ENCODE measurements around the gene POLDIP3.
A peak's percentile ranks its signal among the peaks of the same experiment; 100 is the strongest.
"Not testable (repeated sequence)": the region's sequence is repeated elsewhere in the genome, so short reads cannot be mapped to it uniquely, and the experiment has no call there.

POLDIP3 gene

DNA sequence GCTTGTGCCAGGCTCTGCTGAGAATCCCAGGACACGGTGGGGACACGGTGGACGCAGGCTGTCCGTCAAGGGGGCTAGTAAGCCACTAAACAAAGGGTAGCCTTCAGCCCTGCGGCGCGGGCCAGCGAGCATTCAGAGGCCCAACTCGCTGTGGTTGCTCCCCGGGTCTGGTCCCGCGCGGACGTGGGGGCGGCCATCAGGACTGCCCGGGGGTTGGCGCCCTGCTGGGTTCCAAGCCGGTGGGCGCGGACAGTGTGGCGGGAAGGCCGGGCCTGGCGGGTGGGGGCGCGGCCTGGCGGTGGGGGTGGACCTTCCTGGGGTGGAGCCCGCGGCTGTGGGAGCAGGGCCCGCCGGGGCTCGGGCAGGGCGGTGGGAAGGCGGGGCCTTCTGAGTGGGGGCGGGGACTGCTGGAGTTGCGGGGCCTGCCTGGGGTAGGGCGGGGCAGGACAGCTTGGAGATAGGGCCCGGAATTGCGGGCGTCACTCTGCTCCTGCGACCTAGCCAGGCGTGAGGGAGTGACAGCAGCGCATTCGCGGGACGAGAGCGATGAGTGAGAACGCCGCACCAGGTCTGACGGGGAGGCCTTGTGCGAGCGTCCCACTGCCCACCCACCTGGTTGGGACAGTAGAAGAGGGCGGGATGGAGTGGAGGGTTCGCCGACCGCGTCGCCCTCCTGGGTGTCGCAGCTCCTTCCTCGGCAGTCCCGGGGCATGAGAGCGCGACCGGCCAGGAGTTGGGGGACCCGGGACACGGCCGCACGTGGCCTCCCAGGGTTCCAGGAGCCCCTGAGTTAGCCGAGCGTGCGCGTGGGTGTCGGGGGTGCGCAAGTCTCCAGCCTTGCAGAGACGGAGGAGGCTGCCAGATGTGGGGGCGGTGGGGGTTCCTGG, 61.0 kb downstream of the POLDIP3 start, which contains the start of gene SERHL2:
Gene SERHL2, plus strand, starts transcription at position 482 of the 887 bp plus-strand sequence. Its CDS starts 65 bp downstream, at position 547.
- Histone ChIP-seq H2AFZ (ENCODE audit: low read length, unreplicated experiment) (peak within 1 kb of the TSS; percentile 68), H3K4me3 (ENCODE audit: low read depth, low read length) (peak within 1 kb of the TSS; percentile 80), H3K79me2 (ENCODE audit: control insufficient read depth, insufficient read depth, low read length, unreplicated experiment) (no peaks in the 10 kb centered on the region), H3K4me1 (ENCODE audit: control insufficient read depth, insufficient read depth, low read length, unreplicated experiment) (no peaks in the 10 kb centered on the region), H3K27me3 (ENCODE audit: insufficient read depth, low read length) (no peaks in the 10 kb centered on the region), H3K36me3 (ENCODE audit: insufficient read depth, low read length) (no peaks in the 10 kb centered on the region), H3K27ac (ENCODE audit: low read depth, low read length) (no peak within 1 kb of the TSS)

DNA sequence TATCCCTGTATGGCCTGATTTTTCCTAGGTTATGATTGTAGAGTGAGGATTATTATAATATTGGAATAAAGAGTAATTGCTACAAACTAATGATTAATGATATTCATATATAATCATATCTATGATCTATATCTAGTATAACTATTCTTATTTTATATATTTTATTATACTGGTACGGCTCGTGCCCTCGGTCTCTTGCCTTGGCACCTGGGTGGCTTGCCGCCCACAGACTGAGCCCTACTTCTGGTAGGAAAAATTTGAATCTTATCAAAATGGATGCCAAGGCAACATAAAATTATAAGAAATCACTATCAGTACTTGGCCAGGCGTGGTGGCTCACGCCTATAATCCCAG, 62.4 kb downstream of the POLDIP3 start:
- not testable (repeated sequence) for H3K27ac ChIP-seq (ENCODE audit: low read depth, low read length); H2AFZ ChIP-seq (ENCODE audit: low read length, unreplicated experiment); H3K79me2 ChIP-seq (ENCODE audit: control insufficient read depth, insufficient read depth, low read length, unreplicated experiment); H3K27me3 ChIP-seq (ENCODE audit: insufficient read depth, low read length); H3K4me3 ChIP-seq (ENCODE audit: low read depth, low read length); H3K4me1 ChIP-seq (ENCODE audit: control insufficient read depth, insufficient read depth, low read length, unreplicated experiment); H3K36me3 ChIP-seq (ENCODE audit: insufficient read depth, low read length)

DNA sequence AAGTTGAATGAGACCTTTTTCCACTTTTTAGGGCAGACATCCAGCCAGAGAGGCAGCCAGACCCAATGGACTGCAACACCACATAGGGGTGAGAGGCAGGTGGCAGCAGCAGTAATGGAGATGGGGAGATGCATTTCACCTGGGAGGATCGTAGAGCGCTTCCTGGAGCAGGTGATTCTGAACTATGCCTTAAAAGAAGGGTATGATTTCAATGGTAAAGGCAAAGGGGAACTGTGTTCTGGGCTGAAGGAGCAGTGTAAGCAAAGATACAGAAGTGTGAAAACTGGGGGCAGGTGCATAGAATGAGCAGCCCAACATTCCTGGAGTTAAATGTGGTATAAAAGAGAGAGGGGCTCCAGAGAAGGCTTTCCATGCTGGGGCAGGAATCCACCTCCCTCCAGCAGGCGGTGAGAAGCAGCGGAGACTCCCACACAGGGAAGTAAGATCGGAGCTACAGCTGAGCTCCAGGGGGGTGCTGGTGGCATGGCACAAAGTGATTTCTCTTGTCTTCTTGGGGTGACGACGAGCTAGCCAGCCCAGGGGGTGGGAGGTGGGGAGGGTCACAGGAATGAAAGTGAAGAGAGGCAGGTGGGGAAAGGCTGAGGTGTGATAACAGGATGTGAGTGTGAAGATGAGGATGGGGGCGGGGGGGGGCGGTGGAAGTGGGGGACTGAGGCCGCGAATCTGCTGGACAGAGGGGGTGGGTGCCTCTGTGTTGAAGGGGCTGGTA, 65.2 kb downstream of the POLDIP3 start:
- H2AFZ ChIP-seq (ENCODE audit: low read length, unreplicated experiment) = no peak overlapping the region
- H3K27ac ChIP-seq (ENCODE audit: low read depth, low read length) = no peak overlapping the region
- no peaks in the 10 kb centered on the region for H3K27me3 ChIP-seq (ENCODE audit: insufficient read depth, low read length)
- no peak overlapping the region for H3K4me3 ChIP-seq (ENCODE audit: low read depth, low read length)
- no peaks in the 10 kb centered on the region for H3K36me3 ChIP-seq (ENCODE audit: insufficient read depth, low read length)
- no peaks in the 10 kb centered on the region for H3K79me2 ChIP-seq (ENCODE audit: control insufficient read depth, insufficient read depth, low read length, unreplicated experiment)
- no peaks in the 10 kb centered on the region for H3K4me1 ChIP-seq (ENCODE audit: control insufficient read depth, insufficient read depth, low read length, unreplicated experiment)

DNA sequence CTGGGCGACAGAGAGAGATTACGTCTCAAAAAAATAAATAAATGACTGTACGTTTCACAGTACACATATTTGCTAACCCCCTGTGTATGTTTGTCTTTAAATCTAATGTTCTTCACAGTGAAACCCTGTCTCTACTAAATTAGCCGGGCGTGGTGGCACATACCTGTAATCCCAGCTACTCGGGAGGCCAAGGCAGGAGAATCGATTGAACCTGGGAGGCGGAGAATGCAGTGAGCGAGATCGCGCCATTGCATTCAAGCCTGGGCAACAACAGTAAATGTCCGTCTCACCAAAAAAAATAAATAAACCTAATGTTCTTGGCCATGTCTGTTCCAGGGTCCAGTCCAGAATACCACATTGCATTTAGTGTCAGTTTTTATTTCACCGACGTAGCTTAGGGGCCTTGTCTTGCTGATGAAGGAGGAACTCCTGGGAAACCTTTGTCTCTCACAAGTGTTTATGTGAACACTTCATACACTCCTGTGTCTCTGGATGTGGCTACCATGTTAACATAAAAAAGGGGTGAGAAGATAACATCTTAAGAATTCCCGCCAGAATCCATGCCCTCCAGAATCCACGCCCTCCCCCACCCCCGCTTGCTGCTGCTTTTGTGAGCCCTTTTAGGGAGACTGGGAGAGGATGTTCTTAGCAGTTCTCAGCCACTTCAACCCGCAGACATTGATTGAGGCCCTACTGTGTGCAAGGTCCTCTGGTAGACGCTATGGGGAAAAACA, 65.9 kb downstream of the POLDIP3 start:
- no peaks in the 10 kb centered on the region for H3K79me2 ChIP-seq (ENCODE audit: control insufficient read depth, insufficient read depth, low read length, unreplicated experiment)
- no peak overlapping the region for H3K4me3 ChIP-seq (ENCODE audit: low read depth, low read length)
- no peak overlapping the region for H3K27ac ChIP-seq (ENCODE audit: low read depth, low read length)
- no peaks in the 10 kb centered on the region for H3K36me3 ChIP-seq (ENCODE audit: insufficient read depth, low read length)
- no peaks in the 10 kb centered on the region for H3K4me1 ChIP-seq (ENCODE audit: control insufficient read depth, insufficient read depth, low read length, unreplicated experiment)
- no peaks in the 10 kb centered on the region for H3K27me3 ChIP-seq (ENCODE audit: insufficient read depth, low read length)
- H2AFZ ChIP-seq (ENCODE audit: low read length, unreplicated experiment) = no peak overlapping the region

DNA sequence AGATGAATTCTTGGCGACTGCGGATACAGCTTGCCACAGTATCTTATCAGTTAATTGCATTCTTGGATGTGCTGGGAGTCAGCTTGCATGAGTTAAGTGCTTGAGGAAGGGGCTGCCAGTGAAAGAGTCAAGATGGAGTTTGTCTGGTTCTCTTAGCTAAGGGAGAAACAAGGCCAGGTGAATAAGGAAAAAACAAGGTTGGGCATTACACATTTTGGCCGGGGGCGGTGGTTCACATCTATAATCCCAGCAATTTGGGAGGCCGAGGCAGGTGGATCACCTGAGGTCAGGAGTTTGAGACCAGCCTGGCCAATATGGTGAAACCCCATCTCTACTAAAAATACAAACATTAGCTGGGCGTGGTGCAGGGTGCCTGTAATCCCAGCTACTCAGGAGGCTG, 66.6 kb downstream of the POLDIP3 start:
- not testable (repeated sequence) for H2AFZ ChIP-seq (ENCODE audit: low read length, unreplicated experiment); H3K4me1 ChIP-seq (ENCODE audit: control insufficient read depth, insufficient read depth, low read length, unreplicated experiment); H3K79me2 ChIP-seq (ENCODE audit: control insufficient read depth, insufficient read depth, low read length, unreplicated experiment); H3K4me3 ChIP-seq (ENCODE audit: low read depth, low read length); H3K36me3 ChIP-seq (ENCODE audit: insufficient read depth, low read length); H3K27me3 ChIP-seq (ENCODE audit: insufficient read depth, low read length); H3K27ac ChIP-seq (ENCODE audit: low read depth, low read length)

DNA sequence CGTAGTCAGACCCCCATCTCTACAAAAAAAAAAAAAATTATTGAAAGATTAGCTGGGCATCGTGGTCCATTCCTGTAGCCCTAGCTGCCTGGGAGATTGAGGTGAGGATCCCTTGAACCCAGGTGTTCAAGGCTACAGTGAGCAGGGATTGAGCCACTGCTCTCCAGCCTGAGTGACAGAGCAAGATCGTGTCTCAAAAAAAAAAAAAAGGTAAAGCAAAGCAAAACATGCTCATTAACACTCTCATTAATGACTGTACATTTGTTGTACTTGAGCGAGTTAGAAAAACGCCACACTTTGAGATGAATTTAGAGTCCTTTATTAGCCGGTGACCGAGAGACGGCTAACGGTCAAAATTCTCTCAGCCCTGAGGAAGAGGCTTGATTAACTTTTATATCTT, 67.1 kb downstream of the POLDIP3 start:
- no peak overlapping the region for H2AFZ ChIP-seq (ENCODE audit: low read length, unreplicated experiment)
- no peaks in the 10 kb centered on the region for H3K27me3 ChIP-seq (ENCODE audit: insufficient read depth, low read length)
- H3K79me2 ChIP-seq (ENCODE audit: control insufficient read depth, insufficient read depth, low read length, unreplicated experiment) = no peaks in the 10 kb centered on the region
- H3K4me1 ChIP-seq (ENCODE audit: control insufficient read depth, insufficient read depth, low read length, unreplicated experiment) = no peaks in the 10 kb centered on the region
- H3K36me3 ChIP-seq (ENCODE audit: insufficient read depth, low read length) = no peaks in the 10 kb centered on the region
- H3K4me3 ChIP-seq (ENCODE audit: low read depth, low read length) = no peak overlapping the region
- no peak overlapping the region for H3K27ac ChIP-seq (ENCODE audit: low read depth, low read length)

DNA sequence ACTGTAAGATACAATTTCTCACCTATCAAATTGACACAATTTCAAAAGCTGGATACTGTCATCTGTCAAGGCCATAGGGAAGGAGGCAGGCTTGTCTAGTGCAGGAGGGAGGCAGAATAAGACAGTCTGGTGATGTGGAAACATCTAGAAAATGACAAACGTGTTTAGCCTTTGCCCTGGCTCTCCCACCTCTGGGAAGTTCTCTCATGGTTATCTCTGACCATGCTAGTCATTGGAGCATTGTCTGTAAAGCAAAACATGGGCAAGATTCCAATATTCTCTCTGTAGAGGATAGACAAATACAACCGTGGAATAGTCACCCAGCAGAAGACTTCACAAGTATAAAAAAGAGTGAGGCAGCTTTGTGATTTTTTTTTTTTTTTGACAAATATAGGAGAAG, 70.0 kb downstream of the POLDIP3 start:
- Histone ChIP-seq H3K36me3 (ENCODE audit: insufficient read depth, low read length) (no peaks in the 10 kb centered on the region), H3K27ac (ENCODE audit: low read depth, low read length) (no peak overlapping the region), H3K79me2 (ENCODE audit: control insufficient read depth, insufficient read depth, low read length, unreplicated experiment) (no peaks in the 10 kb centered on the region), H2AFZ (ENCODE audit: low read length, unreplicated experiment) (no peak overlapping the region), H3K4me3 (ENCODE audit: low read depth, low read length) (no peak overlapping the region), H3K27me3 (ENCODE audit: insufficient read depth, low read length) (no peaks in the 10 kb centered on the region), H3K4me1 (ENCODE audit: control insufficient read depth, insufficient read depth, low read length, unreplicated experiment) (peaks cover 3% of the 10 kb centered on the region)

DNA sequence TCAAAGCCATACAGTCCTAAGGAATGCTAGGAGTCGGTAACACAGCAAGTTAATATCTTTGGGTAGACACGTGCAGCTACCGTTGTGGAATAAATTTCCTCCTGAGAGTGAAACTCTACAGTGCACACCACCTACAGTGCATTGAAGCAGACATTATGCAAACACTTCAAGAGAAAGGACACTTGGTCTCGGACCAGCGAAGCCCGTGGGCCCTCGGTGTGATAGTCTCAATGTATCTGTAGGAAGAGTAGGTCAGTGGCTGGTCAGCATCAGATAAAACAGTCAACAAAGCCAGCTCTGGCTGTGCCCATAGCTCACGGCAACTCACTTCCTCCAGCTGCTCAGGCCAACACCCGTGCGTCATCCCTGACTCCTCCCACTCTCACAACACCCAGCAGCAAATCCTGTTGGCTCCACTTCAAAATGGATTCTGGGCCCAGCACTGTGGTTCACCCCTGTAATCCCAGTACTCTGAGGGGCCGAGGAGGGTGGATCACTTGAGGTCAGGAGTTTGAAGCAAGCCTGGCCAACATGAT, 75.4 kb downstream of the POLDIP3 start:
- H3K4me1 ChIP-seq (ENCODE audit: control insufficient read depth, insufficient read depth, low read length, unreplicated experiment); H3K4me3 ChIP-seq (ENCODE audit: low read depth, low read length); H2AFZ ChIP-seq (ENCODE audit: low read length, unreplicated experiment); H3K36me3 ChIP-seq (ENCODE audit: insufficient read depth, low read length); H3K79me2 ChIP-seq (ENCODE audit: control insufficient read depth, insufficient read depth, low read length, unreplicated experiment); H3K27me3 ChIP-seq (ENCODE audit: insufficient read depth, low read length): not testable (repeated sequence)
- H3K27ac ChIP-seq (ENCODE audit: low read depth, low read length) = peak overlapping the region; percentile 39; the same call in 1 of the 2 replicates

DNA sequence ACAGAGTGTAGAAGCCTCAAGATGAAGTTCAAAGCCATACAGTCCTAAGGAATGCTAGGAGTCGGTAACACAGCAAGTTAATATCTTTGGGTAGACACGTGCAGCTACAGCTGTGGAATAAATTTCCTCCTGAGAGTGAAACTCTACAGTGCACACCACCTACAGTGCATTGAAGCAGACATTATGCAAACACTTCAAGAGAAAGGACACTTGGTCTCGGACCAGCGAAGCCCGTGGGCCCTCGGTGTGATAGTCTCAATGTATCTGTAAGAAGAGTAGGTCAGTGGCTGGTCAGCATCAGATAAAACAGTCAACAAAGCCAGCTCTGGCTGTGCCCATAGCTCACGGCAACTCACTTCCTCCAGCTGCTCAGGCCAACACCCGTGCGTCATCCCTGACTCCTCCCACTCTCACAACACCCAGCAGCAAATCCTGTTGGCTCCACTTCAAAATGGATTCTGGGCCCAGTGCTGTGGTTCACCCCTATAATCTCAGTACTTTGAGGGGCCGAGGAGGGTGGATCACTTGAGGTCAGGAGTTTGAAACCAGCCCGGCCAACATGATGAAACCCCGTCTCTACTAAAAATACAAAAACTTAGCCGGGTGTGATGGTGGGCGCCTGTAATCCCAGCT, 77.4 kb downstream of the POLDIP3 start:
- H3K27me3 ChIP-seq (ENCODE audit: insufficient read depth, low read length); H3K27ac ChIP-seq (ENCODE audit: low read depth, low read length); H2AFZ ChIP-seq (ENCODE audit: low read length, unreplicated experiment); H3K4me3 ChIP-seq (ENCODE audit: low read depth, low read length); H3K79me2 ChIP-seq (ENCODE audit: control insufficient read depth, insufficient read depth, low read length, unreplicated experiment); H3K4me1 ChIP-seq (ENCODE audit: control insufficient read depth, insufficient read depth, low read length, unreplicated experiment); H3K36me3 ChIP-seq (ENCODE audit: insufficient read depth, low read length): not testable (repeated sequence)

DNA sequence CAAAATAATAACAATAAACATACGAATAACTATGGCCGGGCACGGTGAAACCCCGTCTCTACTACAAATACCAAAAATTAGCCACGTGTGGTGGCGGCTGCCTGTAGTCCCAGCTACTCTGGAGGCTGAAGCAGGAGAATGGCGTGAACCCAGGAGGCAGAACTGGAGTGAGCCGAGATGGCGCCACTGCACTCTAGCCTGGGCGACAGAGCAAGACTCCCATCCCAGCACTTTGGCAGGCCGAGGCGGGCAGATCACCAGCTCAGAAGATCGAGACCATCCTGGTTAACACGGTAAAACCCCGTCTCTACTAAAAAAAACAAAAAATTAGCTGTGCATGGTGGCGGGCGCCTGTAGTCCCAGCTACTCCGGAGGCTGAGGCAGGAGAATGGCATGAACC, 78.0 kb downstream of the POLDIP3 start:
- not testable (repeated sequence) for H3K27me3 ChIP-seq (ENCODE audit: insufficient read depth, low read length); H3K4me3 ChIP-seq (ENCODE audit: low read depth, low read length); H3K4me1 ChIP-seq (ENCODE audit: control insufficient read depth, insufficient read depth, low read length, unreplicated experiment); H3K36me3 ChIP-seq (ENCODE audit: insufficient read depth, low read length); H3K79me2 ChIP-seq (ENCODE audit: control insufficient read depth, insufficient read depth, low read length, unreplicated experiment); H3K27ac ChIP-seq (ENCODE audit: low read depth, low read length); H2AFZ ChIP-seq (ENCODE audit: low read length, unreplicated experiment)
